Measurements from ENCODE around the gene CES3.

CES3 gene

DNA sequence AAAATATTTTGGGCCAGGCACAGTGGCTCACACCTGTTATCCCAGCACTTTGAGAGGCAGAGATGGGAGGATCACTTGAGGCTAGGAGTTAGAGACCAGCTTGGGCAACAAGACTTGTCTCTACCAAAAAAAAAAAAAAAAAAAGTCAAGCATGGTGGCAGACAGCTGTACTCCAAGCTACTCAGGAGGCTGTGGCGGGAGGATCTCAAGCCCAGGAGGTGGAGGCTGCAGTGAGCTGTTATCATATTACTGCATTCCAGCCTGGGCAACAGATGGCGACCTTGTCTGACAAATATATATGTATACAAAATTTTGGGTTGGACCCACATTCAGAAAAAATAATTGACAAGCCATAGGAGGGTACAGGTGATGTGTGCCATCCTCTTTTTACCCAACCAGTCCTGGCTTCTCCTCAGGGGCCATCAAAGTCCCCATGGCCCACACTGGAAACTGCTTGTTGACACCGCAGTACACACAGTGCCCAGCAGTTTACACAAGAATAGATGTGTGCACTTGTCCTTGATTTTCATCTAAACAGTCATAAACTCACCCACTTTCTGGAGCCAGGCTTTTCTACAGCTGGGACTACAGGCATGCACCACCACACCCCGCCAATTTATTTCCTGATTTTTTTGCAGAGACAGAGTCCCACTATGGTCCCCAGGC, 24.0 kb upstream of the CES3 start:
- TF ChIP-seq, protein P1, sequence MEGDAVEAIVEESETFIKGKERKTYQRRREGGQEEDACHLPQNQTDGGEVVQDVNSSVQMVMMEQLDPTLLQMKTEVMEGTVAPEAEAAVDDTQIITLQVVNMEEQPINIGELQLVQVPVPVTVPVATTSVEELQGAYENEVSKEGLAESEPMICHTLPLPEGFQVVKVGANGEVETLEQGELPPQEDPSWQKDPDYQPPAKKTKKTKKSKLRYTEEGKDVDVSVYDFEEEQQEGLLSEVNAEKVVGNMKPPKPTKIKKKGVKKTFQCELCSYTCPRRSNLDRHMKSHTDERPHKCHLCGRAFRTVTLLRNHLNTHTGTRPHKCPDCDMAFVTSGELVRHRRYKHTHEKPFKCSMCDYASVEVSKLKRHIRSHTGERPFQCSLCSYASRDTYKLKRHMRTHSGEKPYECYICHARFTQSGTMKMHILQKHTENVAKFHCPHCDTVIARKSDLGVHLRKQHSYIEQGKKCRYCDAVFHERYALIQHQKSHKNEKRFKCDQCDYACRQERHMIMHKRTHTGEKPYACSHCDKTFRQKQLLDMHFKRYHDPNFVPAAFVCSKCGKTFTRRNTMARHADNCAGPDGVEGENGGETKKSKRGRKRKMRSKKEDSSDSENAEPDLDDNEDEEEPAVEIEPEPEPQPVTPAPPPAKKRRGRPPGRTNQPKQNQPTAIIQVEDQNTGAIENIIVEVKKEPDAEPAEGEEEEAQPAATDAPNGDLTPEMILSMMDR (IDR thresholded peaks at IDR 0.05; ENCODE audit: low read depth, low read length): no peak
- no peak for DNase-seq (ENCODE audit: low read depth, low spot score)
- in situ Hi-C loops (cut with HindIII; ENCODE audit: low sequenced_read_pairs): no loop called here
- no peak overlapping the region for H3K4me3 ChIP-seq (ENCODE audit: low read depth, low read length)

DNA sequence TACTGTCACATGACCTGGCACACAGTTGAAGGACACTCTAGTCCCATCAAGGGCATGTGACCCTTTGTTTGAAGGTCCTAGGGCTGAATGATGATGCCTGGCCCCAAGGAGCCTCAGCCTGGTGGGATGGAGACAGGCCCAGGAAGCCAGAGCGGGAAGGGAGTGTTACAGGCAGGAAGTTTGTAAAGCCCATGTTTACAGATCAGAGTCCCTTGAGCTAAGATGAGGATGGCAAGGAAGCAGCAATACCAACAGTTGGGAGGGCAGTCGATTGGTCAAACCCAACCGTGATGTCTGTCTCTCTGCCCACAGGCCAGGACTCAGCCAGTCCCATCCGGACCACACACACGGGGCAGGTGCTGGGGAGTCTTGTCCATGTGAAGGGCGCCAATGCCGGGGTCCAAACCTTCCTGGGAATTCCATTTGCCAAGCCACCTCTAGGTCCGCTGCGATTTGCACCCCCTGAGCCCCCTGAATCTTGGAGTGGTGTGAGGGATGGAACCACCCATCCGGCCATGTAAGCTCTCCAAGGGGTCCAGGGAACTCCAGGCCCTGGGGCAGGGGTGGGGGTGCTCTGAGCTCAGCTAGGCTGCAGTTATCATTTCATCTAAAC, 23.2 kb upstream of the CES3 start:
- in situ Hi-C loops (cut with HindIII; ENCODE audit: low sequenced_read_pairs): no loop called here
- H3K4me3 ChIP-seq (ENCODE audit: low read depth, low read length): no peak overlapping the region
- DNase-seq (ENCODE audit: low read depth, low spot score): no peak
- TF ChIP-seq, protein P1 (IDR thresholded peaks at IDR 0.05; ENCODE audit: low read depth, low read length): no peak

DNA sequence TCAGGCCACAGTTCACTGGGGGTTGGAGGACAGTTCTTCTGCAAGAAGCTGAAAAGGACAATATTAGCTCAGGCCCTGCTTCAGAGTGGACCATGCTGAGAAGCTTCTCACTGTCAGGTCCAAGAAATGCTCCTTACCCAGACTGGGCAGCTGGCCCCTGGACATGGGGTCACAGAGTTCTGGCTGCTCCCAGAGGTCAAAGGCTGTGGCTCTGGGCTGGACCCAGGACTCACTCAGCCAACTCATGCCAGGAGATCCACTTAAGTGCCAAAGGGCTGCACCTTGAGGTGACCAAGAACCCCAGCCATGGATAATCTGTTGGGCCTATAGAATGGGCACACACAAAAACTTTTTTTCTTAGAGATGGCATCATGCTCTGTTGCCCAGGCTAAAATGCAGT, 21.7 kb upstream of the CES3 start:
- TF ChIP-seq, protein P1 (IDR thresholded peaks at IDR 0.05; ENCODE audit: low read depth, low read length): no peak

DNA sequence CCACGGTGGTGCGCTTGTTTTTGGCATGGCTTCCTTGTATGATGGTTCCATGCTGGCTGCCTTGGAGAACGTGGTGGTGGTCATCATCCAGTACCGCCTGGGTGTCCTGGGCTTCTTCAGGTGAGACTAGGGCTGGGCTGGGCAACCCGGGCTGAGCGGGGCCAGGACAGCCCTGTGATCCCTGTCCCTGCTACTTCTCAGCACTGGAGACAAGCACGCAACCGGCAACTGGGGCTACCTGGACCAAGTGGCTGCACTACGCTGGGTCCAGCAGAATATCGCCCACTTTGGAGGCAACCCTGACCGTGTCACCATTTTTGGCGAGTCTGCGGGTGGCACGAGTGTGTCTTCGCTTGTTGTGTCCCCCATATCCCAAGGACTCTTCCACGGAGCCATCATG, 20.8 kb upstream of the CES3 start:
- no peak overlapping the region for H3K4me3 ChIP-seq (ENCODE audit: low read depth, low read length)
- TF ChIP-seq, protein P1 (IDR thresholded peaks at IDR 0.05; ENCODE audit: low read depth, low read length): no peak
- in situ Hi-C loops (cut with HindIII; ENCODE audit: low sequenced_read_pairs): no loop called here
- no peak for DNase-seq (ENCODE audit: low read depth, low spot score)

More for the DNA sequence above, 21.7 kb upstream of the CES3 start:
- in situ Hi-C loops (cut with HindIII; ENCODE audit: low sequenced_read_pairs): no loop called here
- no peak for DNase-seq (ENCODE audit: low read depth, low spot score)
- no peak overlapping the region for H3K4me3 ChIP-seq (ENCODE audit: low read depth, low read length)

DNA sequence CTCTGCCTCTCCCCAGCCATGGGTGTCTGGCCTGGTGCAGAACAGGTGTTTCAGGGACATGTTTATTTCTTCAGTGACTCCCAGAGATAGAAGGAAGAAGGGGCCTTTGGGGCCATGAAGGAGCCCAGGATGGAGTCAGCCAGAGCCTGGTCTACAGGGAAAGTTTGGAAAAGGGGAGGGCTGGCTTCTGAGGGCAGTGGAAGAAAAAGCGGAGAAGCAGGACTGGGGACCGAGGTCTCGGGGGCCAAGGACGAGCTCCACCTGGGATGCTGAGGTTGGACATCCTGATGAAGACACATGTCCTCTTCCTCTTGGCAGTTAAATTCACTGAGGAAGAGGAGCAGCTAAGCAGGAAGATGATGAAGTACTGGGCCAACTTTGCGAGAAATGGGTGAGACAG, 18.1 kb upstream of the CES3 start:
- DNase-seq (ENCODE audit: low read depth, low spot score): no peak
- in situ Hi-C loops (cut with HindIII; ENCODE audit: low sequenced_read_pairs): no loop called here
- no peak overlapping the region for H3K4me3 ChIP-seq (ENCODE audit: low read depth, low read length)
- TF ChIP-seq, protein P1 (IDR thresholded peaks at IDR 0.05; ENCODE audit: low read depth, low read length): no peak

DNA sequence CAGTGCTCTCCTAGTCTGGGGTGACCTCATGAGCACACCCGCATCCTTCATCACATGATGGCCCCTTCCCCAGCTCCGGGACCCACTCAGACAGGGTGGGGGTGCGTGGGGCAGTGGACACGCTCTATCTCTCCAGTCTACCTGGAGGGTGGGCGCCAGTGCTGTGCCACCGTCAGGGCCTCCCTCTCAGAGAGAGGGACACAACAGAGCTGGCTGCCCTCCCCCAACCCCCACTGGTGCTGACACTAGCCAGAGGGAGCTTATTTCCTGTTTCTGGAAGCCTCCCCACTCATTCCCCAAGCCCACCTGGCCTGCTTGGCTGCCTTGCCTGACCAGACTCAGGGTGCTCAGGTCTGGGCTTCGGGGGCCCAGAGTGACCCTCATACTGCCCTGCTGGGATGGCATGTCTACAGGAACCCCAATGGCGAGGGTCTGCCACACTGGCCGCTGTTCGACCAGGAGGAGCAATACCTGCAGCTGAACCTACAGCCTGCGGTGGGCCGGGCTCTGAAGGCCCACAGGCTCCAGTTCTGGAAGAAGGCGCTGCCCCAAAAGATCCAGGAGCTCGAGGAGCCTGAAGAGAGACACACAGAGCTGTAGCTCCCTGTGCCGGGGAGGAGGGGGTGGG, 17.5 kb upstream of the CES3 start:
- in situ Hi-C loops (cut with HindIII; ENCODE audit: low sequenced_read_pairs): no loop called here
- no peak for DNase-seq (ENCODE audit: low read depth, low spot score)
- H3K4me3 ChIP-seq (ENCODE audit: low read depth, low read length): no peak overlapping the region
- TF ChIP-seq, protein P1 (IDR thresholded peaks at IDR 0.05; ENCODE audit: low read depth, low read length): no peak

Measured in astrocyte of the spinal cord (primary cell).